Medulla oblongata (tissue), 1 donor: Measurements from ENCODE around the gene RCSD1.
"Not testable (repeated sequence)": the region's sequence is repeated elsewhere in the genome, so short reads cannot be mapped to it uniquely, and the experiment has no call there.

ENCODE experiments used
- DNase-seq: peaks from one replicate; pipeline ENCODE4 v3.0.0-alpha.2; 2015; ENCODE audit errors: extremely low spot score

Gene RCSD1

GRCh38 chr1:167629681-167630567 is at the start of gene RCSD1:
Gene RCSD1 (plus strand): TSS chr1:167630232. CDS start chr1:167630424, 192 bp downstream.
- DNase-seq: no peak

GRCh38 chr1:167582064-167582463 is 48.0 kb upstream of the RCSD1 start:
- no peak for DNase-seq

- no peak for DNase-seq
Measured at GRCh38 chr1:167582722-167583121, 47.3 kb upstream of the RCSD1 start.

DNA sequence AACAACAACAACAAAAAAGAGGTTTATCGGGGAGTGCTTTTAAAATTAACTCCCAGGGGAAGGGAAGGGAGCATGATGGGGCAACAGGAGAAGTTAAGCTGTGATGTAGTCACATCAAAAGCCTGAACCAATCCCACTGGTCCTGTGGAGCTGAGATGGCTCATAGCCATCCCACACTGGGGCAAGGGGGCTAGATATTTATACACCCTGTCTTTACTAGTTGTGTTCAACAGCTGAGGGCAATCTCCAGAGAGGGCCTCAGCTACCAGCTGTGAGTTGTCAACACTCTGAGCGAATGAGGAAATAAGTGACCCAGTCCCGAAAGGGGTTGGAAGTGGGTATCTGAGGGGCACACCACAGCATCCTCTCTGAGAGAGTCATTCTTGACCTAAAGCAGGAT is 45.5 kb upstream of the RCSD1 start:
- DNase-seq: no peak

DNA sequence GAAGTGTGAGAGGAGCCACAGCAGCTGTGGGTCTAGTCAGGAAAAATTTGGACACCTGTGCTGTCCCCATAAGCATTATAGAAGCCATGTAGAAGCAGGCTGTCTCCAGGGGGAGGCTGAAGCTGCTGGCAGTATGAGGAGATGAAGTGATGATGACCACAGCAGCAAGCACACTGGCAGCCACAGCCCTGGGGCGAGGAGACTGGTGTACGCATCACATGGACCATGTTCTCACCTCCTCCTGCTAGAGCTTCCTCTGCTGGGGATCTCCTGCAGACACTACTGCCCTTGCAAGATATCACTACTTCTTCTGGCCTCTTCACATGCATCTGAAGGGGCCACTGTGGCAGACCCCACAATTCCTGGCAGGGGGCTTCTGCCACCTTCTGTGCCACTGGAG is 42.7 kb upstream of the RCSD1 start:
- DNase-seq: no peak

DNA sequence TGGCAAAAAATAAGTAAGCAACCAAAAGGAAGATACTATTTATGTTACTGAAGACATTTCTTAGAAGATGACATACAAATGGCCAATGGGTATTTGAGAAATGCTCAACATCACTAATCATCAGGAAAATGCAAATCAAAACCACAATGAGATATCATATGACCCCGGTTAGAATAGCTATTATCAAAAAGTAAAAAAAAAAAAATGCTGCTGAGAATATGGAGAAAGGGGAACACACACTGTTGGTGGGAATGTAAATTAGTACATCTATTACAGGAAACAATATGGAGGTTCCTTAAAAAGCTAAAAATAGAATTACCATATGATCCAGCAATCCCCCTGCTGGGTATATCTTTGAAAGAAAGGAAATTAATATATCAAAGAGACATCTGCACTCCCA is 42.2 kb upstream of the RCSD1 start:
- DNase-seq: no peak

GRCh38 chr1:167588361-167588760 is 41.7 kb upstream of the RCSD1 start:
- no peak for DNase-seq

- DNase-seq: no peak
Measured at GRCh38 chr1:167592475-167592874, 37.6 kb upstream of the RCSD1 start.

- no peak for DNase-seq
Measured at GRCh38 chr1:167593860-167594259, 36.2 kb upstream of the RCSD1 start.

GRCh38 chr1:167594822-167595221 is 35.2 kb upstream of the RCSD1 start:
- no peak for DNase-seq

- DNase-seq: peak; percentile 57
Measured at GRCh38 chr1:167599957-167600581, 30.0 kb upstream of the RCSD1 start.

- peak; percentile 72 for DNase-seq
Measured at GRCh38 chr1:167601442-167602383, 28.3 kb upstream of the RCSD1 start.

DNA sequence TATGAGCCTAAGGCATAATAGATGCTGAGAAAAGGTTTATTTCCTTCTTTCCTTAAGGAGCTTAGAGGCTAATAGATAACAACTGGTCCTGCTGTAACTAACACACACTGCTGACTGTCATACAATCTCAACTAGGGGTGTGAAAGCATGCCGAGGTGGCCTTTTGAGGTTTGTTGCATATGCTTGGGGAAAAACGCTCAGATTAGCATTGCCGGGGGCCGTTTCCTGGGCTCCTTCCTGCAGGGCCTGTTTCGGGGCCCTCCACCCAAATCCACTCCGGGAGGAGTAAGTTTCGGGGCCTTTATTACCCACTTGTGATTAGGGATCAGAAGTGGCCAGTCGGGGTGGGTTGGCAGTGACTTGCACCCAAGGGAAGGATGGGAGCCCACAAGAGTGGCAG is 27.2 kb upstream of the RCSD1 start:
- DNase-seq: no peak

- DNase-seq: no peak
Measured at GRCh38 chr1:167605576-167605975, 24.5 kb upstream of the RCSD1 start.

DNA sequence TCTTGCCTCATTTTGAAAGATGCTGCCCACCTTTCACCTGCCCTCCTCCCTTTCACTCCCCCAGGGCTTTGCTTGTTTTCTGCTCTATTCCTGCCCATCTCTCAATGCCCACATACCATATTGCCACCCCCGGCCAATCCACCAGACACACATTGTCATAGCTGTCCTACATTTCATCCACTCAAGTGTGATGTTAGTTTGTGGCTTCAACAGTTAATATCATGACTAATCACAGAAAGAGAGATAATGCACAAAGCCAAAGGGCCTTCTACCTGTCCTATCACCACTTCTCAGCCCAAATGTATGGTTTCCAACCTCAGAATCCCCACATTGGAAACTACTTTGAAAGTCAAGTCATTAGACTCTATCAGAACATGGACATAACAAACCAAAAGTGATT is 18.0 kb upstream of the RCSD1 start:
- no peak for DNase-seq

DNA sequence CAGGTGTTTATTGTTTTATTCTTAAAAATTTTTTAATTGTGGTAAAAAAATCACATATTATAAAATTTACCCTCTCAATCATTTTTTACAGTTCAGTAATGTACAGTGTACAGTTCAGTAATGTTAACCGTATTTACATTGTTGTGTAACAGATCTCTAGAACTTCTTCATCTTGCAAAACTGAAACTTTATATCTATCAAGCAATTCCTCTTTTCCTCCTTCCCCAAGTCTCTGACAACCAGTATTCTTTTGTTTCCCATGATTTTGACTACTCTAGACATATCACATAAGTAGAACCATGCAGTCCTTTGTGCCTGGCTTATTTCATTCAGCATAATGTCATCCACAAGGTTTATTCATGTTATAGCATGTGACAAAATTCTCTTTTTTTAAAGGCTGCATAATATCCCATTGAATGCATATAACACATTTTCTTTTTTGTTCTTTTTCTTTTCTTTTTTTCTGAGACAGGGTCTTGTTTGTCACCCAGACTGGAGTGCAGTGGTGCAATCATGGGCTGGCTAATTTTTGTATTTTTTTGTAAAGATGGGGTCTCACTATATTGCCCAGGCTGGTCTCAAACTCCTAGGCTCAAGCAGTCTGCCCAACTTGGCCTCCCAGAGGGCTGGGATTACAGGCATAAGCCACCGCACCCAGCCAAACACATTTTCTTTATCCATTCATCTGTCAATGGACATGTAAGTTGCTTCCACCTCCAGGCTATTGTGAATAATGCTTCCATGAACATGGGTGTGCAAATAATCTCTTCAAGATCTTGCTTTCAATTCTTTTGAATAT is 17.2 kb upstream of the RCSD1 start:
- no peak for DNase-seq

DNA sequence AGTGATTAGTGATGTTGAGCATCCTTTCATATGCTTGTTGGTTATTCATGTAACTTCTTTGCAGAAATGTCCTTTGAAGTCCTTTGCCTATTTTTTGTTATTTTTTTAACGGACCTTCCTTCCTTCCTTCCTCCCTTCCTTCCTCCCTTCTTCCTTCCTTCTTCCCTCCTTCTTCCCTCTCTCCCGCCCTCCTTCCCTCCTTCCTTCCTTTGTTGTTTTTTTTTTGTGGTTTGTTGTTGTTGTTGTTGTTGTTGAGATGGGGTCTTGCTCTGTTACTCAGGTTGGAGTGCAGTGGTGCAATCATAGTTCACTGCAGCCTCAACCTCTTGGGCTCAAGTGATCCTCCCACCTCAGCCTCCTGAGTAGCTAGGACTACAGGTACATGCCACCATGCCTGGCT is 16.0 kb upstream of the RCSD1 start:
- DNase-seq: not testable (repeated sequence)

DNA sequence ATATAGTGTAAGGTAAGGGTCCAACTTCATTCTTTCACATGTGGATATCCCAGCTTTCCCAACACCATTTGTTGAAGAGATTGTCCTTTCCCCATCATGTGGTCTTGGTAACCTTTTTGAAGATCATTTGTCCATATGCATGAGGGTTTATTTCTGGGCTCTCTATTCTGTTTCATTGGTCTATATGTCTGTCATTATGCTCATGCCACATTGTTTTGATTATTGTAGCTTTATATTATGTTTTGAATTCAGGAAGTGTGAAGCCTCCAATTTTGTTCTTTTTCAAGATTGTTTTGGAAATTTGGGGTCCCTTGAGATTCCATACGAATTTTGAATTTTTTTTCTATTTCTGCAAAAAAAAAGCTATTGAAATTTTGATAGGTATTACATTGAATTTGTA is 15.2 kb upstream of the RCSD1 start:
- no peak for DNase-seq

DNA sequence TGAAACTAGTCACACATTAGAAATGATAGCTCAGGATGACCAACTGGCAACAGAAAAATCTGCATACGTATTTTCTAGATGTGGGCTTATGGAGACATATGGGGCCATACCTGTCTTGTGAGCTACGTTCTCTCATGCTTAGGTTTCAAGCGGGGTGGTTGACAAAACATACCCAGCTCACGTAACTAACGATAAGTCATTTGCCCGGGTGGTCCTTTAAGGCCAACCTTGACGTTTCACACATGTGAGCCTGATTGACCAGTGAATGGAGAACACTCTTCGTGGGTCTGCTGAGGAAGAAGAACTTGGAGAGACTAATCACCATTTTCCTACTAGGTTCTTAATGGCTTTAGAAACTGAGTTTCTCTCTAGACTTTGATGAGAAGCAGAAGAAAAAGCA is 13.5 kb upstream of the RCSD1 start:
- DNase-seq: no peak

DNA sequence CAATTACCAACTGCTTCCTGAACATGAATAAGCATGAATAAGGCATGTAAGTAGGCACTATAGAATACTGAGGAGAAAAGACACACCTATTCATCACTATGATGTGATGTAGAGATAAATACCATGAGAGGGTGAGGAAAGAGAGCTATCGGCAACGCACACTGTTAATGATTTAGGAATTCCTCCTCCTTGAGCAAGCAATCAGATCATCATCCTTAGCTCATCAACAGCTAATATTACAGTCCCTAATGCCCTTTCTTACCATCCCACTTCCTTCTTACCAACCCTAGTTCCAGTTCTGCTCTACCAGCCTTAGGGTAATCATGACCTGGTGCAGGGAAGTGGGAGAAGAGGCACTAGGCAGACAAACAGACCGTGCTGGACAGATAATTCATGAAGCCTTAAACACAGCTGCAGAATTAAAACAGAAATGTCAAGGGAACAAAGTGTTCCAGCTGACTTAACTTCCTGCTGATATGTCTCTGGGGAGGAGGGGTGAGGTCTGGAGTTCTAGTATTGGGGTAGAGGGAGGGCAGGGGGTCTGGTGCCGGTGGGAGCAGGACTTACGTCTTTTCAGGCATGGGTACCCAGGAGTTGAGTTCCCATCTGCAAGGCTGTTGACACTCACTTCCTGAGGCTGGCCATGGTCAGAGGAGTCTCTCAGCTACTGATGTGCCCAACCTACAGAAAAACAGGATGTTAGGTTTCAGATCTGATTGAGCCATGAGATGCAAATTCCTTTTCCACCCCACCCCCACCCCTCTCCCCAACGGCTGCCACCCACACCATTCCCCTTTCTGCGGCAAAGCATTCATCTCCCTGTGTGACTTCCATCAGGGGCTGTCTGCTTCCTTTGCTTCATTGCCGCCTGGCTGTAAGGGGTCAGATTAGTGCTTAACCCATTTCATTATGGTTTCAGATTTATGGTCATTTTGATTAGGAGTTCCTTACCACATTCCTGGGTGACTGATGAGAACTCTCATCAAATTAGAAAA is 12.6 kb upstream of the RCSD1 start:
- peak; percentile 63 for DNase-seq
